Epithelial cell of esophagus (primary cell): ENCODE measurements around the gene MRPL40.

ENCODE experiments used
- DNase-seq: peaks from one replicate; pipeline ENCODE4 v3.0.0; 2010; ENCODE audit warnings: low read depth
- H3K4me3 ChIP-seq: 2 replicates; pipeline ENCODE4 v1.5.1; 2011; ENCODE audit warnings: mild to moderate bottlenecking, low read length, control low read depth
- TF ChIP-seq, protein P1 (sequence below): IDR thresholded peaks from 2 replicates; pipeline ENCODE4 v1.5.1; 2011; ENCODE audit warnings: low read depth, mild to moderate bottlenecking, low read length, control low read depth, inconsistent platforms; ENCODE audit not compliant: insufficient read depth; ENCODE audit errors: missing control alignments

The MRPL40 gene

DNA sequence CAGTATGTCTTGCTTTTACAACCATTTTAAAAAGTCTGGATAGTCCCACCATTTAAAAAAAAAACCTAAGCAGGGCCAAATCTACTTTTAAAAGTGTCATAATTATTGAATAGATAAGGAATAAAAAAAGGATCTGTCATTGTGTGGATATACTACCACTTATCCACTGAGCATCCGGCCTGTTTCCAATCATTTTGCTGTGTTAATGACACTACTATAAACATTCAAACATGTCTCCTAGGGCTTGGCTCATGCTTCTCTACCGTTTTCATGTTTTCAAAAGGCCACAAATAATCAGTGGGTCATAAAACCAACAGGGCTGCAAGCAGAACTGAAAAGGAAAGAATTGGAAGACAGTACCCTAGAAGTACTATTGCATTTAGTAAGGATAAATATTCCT, 27.7 kb downstream of the MRPL40 start:
- no peak for DNase-seq
- TF ChIP-seq, protein P1, sequence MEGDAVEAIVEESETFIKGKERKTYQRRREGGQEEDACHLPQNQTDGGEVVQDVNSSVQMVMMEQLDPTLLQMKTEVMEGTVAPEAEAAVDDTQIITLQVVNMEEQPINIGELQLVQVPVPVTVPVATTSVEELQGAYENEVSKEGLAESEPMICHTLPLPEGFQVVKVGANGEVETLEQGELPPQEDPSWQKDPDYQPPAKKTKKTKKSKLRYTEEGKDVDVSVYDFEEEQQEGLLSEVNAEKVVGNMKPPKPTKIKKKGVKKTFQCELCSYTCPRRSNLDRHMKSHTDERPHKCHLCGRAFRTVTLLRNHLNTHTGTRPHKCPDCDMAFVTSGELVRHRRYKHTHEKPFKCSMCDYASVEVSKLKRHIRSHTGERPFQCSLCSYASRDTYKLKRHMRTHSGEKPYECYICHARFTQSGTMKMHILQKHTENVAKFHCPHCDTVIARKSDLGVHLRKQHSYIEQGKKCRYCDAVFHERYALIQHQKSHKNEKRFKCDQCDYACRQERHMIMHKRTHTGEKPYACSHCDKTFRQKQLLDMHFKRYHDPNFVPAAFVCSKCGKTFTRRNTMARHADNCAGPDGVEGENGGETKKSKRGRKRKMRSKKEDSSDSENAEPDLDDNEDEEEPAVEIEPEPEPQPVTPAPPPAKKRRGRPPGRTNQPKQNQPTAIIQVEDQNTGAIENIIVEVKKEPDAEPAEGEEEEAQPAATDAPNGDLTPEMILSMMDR = no peak
- no peak overlapping the region for H3K4me3 ChIP-seq

DNA sequence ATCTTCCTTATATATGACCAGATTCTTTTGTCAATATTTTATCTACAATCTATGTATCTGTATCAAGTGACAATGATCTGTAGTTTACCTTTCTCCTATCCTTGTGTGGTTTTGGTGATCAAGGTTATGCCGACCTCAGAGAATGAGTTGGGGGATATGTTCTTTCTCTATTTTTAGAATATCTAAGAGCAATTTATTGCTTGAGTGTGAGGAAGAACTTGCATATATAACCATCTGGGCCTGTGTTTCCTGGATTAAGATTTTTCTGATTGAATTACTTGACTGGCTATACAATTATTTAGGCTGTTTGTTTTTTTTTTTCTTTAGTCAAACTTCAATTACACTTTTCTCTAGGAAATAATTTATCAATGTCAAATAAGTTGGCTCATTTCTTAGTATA, 29.2 kb downstream of the MRPL40 start:
- TF ChIP-seq, protein P1 = no peak
- H3K4me3 ChIP-seq = no peak overlapping the region
- no peak for DNase-seq

DNA sequence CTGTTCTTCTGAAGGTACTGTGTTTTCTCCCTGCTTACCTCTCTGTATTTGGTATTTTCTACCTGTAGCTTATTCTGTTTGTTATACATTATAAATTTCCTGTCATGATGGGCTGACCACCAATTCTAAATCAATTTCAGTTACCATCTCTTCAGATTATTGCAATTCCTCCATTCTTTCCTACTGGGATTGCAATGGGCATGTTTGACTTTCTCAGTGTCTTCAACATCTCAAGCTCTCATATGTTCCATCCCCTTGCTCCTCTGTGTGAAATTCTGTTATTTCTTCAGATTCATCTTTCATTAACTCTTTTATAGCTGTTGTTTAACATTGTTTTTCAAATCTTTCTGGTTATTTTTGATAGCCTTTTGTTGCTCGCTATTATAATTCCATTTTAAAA, 30.7 kb downstream of the MRPL40 start:
- TF ChIP-seq, protein P1 = no peak
- DNase-seq = no peak
- H3K4me3 ChIP-seq = no peak overlapping the region

DNA sequence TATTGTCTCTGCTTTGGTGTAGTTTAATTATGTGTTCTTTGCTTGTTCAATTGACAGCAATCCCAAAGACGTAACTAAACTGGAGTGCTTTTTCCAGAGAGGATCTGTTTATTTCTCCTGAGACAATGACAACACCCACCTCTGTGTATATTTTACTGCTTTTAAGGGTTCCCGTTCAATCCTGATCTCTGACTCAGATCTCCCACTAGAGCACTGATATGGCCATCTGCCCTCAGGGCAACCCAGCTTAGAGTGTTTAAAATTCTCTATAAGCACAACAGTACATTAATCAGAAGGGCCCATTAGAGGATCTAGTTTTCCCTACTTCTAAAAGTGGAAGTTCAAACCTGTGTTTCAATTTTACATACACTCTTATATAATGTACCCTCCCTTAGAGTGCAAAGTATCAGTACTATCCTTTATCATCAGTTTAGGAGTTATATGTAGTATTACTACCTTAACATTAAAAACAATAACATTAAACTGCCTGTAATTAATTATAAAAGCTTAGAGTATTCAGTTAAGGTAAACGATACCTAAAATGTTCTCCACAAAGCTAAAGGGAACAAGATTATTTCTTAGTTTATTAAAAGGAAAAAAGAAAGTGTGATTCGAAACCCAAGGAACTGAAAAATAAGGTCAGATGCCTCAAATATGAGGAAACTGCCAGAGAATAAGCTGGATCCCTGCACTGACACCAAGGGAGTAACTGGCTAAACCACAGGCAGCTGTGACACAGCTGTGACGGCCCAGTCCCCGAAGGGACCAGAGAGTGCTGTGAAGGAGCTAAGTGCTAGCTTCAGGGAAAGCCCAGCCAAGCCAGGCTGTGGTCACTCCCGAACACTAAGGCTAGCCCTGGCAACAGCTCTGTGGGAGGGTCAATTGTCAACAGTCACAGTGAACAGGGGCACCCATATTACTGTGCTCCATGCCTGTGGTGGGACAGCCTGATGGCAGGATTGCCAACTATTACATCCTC, 31.4 kb downstream of the MRPL40 start:
- TF ChIP-seq, protein P1 = no peak
- DNase-seq = no peak
- no peak overlapping the region for H3K4me3 ChIP-seq

DNA sequence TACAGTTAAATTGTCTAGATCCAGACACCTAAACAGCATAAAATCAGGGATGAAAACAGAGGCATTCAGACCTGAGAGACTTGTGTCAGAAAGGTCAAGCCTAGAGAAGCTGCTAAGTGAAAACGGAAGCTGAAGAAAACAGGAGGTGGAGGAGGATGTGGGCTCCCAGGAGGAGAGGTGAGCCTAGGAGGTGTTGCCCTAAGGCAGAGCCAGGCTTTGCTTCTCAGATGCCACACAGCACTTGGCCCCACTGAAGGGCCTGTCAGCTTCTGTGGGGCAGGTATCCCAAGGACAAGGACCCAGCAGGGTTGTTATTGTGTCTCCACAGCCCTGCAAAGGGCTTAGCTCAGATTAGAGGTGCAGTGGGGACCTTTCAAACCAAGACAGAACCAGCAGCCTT, 32.2 kb downstream of the MRPL40 start:
- TF ChIP-seq, protein P1 = no peak
- H3K4me3 ChIP-seq = no peak overlapping the region
- DNase-seq = no peak

GRCh38 chr22:19464975-19465374, 32.6 kb downstream of the MRPL40 start:
- TF ChIP-seq, protein P1 = no peak
- H3K4me3 ChIP-seq = no peak overlapping the region
- DNase-seq = no peak

DNA sequence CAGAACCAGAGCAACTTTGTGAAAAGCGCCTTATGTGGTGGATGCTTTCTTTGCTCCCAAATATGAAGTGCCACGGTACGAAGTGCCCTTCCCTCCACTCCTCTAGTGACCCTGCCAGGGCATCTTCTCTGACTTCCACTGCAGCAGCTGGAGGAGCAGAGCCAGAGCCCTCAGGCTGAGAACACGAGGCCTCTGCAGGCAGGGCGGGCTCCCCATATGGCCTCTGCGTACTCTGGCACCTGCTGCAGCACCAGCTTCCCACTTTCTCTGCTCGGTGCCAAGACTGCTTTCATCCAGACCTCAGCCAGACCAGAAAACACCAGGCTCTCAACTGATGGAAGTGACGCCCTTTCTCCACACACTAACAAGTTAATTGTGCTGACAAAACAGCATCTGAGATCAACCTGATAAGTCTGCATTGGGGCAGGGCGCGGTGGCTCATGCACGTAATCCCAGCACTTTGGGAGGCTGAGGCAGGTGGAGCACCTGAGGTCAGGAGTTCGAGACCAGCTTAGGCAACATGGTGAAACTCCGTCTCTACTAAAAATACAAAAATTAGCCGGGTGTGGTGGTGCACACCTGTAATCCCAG, 33.9 kb downstream of the MRPL40 start:
- no peak overlapping the region for H3K4me3 ChIP-seq
- DNase-seq = no peak
- TF ChIP-seq, protein P1 = no peak
